ENCODE data around the gene MDGA2. TPM values are rescaled to one million over a fixed set of nuclear protein-coding genes. Genes with fewer than 3 reads are reported as not detected.

Gene MDGA2
- total and polyA plus RNA-seq, 2 of the 4 experiments (the other 2 are of a cell fraction): 0.02 TPM; not detected in 1

DNA sequence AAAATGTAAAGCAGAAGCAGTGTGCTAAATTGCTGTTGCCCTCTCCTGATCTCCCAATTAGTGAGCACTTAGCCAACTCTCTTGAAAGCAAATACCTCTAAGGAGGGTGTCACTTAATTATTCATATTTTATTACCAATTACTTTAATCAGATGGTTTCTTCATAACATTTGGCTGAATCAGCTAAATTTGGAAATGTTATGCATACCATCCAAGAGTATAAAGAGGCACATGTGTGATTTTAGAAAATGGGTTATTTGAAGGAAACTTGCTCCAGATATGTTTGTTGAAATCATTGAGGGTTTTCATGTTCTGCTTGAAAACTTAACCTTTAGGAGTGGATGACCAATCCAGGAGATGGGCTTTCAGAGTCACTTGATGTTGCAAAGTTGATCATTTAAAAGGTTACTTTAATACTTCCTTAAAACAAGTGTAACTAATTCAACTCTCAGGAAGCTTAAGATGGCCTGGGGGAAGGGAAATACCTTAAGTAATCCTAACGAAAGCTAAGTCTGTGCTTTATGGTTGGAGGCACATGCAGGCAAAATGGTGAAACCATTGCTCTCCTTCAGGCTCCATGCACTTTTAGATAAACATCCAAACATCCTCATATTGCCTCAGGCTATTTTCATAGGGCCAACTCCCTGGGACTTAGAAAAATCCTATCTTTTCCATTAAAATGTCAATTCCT, 434.5 kb downstream of the MDGA2 start:
- no peak overlapping the region for H3K4me2 ChIP-seq (ENCODE audit: low read depth, low read length)
- no peaks in the 10 kb centered on the region for H3K79me1 ChIP-seq (ENCODE audit: low read depth in 1 of 2, low read length in 2 of 2)
- H2AK5ac ChIP-seq (ENCODE audit: low read depth, low read length): no peak overlapping the region
- H2BK5ac ChIP-seq (ENCODE audit: low read depth, low read length, poor library complexity, severe bottlenecking): no peak overlapping the region
- H3K56ac ChIP-seq (ENCODE audit: extremely low read depth, insufficient read depth, low read length): no peak overlapping the region
- H4K91ac ChIP-seq (ENCODE audit: insufficient read depth, low read depth, low read length): no peak overlapping the region
- no peaks in the 10 kb centered on the region for H3K36me3 ChIP-seq (ENCODE audit: control insufficient read depth, insufficient read depth, low read length)
- no peak overlapping the region for H3K27ac ChIP-seq (ENCODE audit: insufficient read depth, low read length)
- no peaks in the 10 kb centered on the region for H3K4me1 ChIP-seq (ENCODE audit: control insufficient read depth, insufficient read depth, low read length)
- TF ChIP-seq RCOR1 (IDR thresholded peaks at IDR 0.05; ENCODE audit: insufficient replicate concordance, low read length): no peak
- TF ChIP-seq CEBPB (IDR thresholded peaks at IDR 0.05; ENCODE audit: low read depth, low read length): no peak
- peak; percentile 77 for TF ChIP-seq MAFK (IDR thresholded peaks at IDR 0.05; ENCODE audit: low read depth, low read length)
- no peak for TF ChIP-seq CTCF (conservative IDR thresholded peaks at IDR 0.05; ENCODE audit: low read depth, low read length)
- intact Hi-C loops (cut with micrococcal nuclease) (no loop called here), in situ Hi-C loops (cut with MboI; ENCODE audit: low sequenced_read_pairs) (no loop called here), dilution Hi-C loops (cut with HindIII; ENCODE audit: low sequenced_read_pairs, unreplicated experiment) (no loop called here)
- no peak overlapping the region for H2AFZ ChIP-seq (replicated peaks; ENCODE audit: low read length, poor library complexity)
- H4K8ac ChIP-seq (ENCODE audit: low read depth in 2 of 2, low read length in 2 of 2): no peak overlapping the region
- CTCF ChIA-PET: no interaction called here
- BruUV-seq (replicated peaks): no TSS peak
- POLR2A ChIA-PET (ENCODE audit: unreplicated experiment): no interaction called here
- ATAC-seq (ENCODE audit: low read depth): no peak
- H3K4ac ChIP-seq (ENCODE audit: low read depth, low read length): no peak overlapping the region
- H3K23ac ChIP-seq (ENCODE audit: low read depth, low read length): no peak overlapping the region
- H3K18ac ChIP-seq (ENCODE audit: low read depth, low read length): no peak overlapping the region
- no peak overlapping the region for H2BK120ac ChIP-seq (ENCODE audit: low read depth, low read length)
- no peak overlapping the region for H2AK9ac ChIP-seq (replicated peaks; ENCODE audit: low read depth, low read length, poor library complexity)
- no peak overlapping the region for H3K4me3 ChIP-seq (ENCODE audit: insufficient read depth, low read depth, low read length)
- H4K20me1 ChIP-seq (ENCODE audit: insufficient read depth, low read length): no peaks in the 10 kb centered on the region
- no peak overlapping the region for H2BK20ac ChIP-seq (ENCODE audit: low read depth, low read length)
- H4K5ac ChIP-seq (ENCODE audit: low read depth, low read length): no peak overlapping the region
- no peaks in the 10 kb centered on the region for H3K27me3 ChIP-seq (ENCODE audit: control insufficient read depth, insufficient read depth, low read length)
- H3K9ac ChIP-seq (ENCODE audit: low read depth, low read length): no peak overlapping the region
- no CpG with 5 or more reads among the region's 1 CpG for WGBS, 2 experiments (ENCODE audit: extremely low coverage in 2 of 2, insufficient read length in 1 of 2)
- H3K14ac ChIP-seq (replicated peaks; ENCODE audit: low read depth, low read length): no peak overlapping the region
- no peak for DNase-seq
- no peaks in the 10 kb centered on the region for H3K9me1 ChIP-seq (ENCODE audit: insufficient read depth, low read length)
- no peak overlapping the region for H2BK15ac ChIP-seq (ENCODE audit: low read depth, low read length)
- H3K9me3 ChIP-seq (ENCODE audit: control insufficient read depth, insufficient read depth, low read length): peaks cover 3% of the 10 kb centered on the region; the same call in 1 of the 2 replicates

Measured in IMR-90 (cell line).